IMR-90 (cell line): ENCODE measurements around the gene TMPRSS9. TPM values are rescaled to one million over a fixed set of nuclear protein-coding genes. Genes with fewer than 3 reads are reported as not detected.

Experiments
- ATAC-seq: fragments of 200-7000 bp; cut with Tn5 transposase; 2 replicates; pipeline ENCODE4 v1.9.1; 2020; ENCODE audit warnings: low read depth, mild to moderate bottlenecking, moderate library complexity
- BruUV-seq: library from RNA; stranded (reverse); fragments of 400-500 nt; replicated peaks from 2 replicates; lab custom pipeline; 2021; lab: Mats Ljungman, UMichigan
- CTCF ChIA-PET: fragments of 300-600 bp; formaldehyde crosslinking; extraction: SDS; loops from one replicate; lab custom pipeline; 2021; ENCODE audit warnings: antibody characterized with exemption; lab: Yijun Ruan, JAX
- POLR2A ChIA-PET: fragments of 300-600 bp; sonication (Branson Sonifier 250); formaldehyde crosslinking; loops from one replicate; lab custom pipeline; 2022; ENCODE audit warnings: antibody characterized with exemption; ENCODE audit not compliant: unreplicated experiment; lab: Charles Lee
- DNase-seq: peaks from one replicate; pipeline ENCODE4 v3.0.0; 2013
- H2AFZ ChIP-seq: replicated peaks from 2 replicates; pipeline ENCODE3; 2013; ENCODE audit warnings: low read length, mild to moderate bottlenecking; ENCODE audit not compliant: poor library complexity
- H2AK5ac ChIP-seq: 2 replicates; pipeline ENCODE4 v1.6.1; 2013; ENCODE audit warnings: low read depth, low read length, inconsistent platforms
- H2AK9ac ChIP-seq: replicated peaks from 2 replicates; pipeline ENCODE3; 2013; ENCODE audit warnings: mild to moderate bottlenecking, low read depth, low read length, moderate library complexity; ENCODE audit not compliant: poor library complexity
- H2BK120ac ChIP-seq: 2 replicates; pipeline ENCODE4 v1.6.1; 2013; ENCODE audit warnings: low read depth, low read length, inconsistent platforms
- H2BK15ac ChIP-seq: 3 replicates; pipeline ENCODE4 v1.6.1; 2013; ENCODE audit warnings: low read depth, low read length, inconsistent platforms
- H2BK20ac ChIP-seq: 2 replicates; pipeline ENCODE4 v1.6.1; 2013; ENCODE audit warnings: low read depth, mild to moderate bottlenecking, inconsistent platforms, low read length, moderate library complexity
- H2BK5ac ChIP-seq: 2 replicates; pipeline ENCODE4 v1.6.1; 2013; ENCODE audit warnings: mild to moderate bottlenecking, low read depth, low read length, inconsistent platforms; ENCODE audit not compliant: poor library complexity, severe bottlenecking
- H3K14ac ChIP-seq: replicated peaks from 2 replicates; pipeline ENCODE4 v1.6.1; 2013; ENCODE audit warnings: low read depth, low read length, inconsistent platforms
- H3K18ac ChIP-seq: 2 replicates; pipeline ENCODE4 v1.6.1; 2013; ENCODE audit warnings: low read depth, low read length, control low read depth
- H3K23ac ChIP-seq: 2 replicates; pipeline ENCODE4 v1.6.1; 2013; ENCODE audit warnings: low read depth, low read length, inconsistent platforms
- H3K27ac ChIP-seq: 2 replicates; pipeline ENCODE4 v1.5.1; 2013; ENCODE audit warnings: mild to moderate bottlenecking, control low read depth, low read length; ENCODE audit not compliant: insufficient read depth
- H3K27me3 ChIP-seq: 2 replicates; pipeline ENCODE4 v1.6.1; 2013; ENCODE audit warnings: low read length; ENCODE audit not compliant: control insufficient read depth, insufficient read depth
- H3K36me3 ChIP-seq: 2 replicates; pipeline ENCODE4 v1.6.1; 2013; ENCODE audit warnings: low read length, mixed read lengths; ENCODE audit not compliant: control insufficient read depth, insufficient read depth
- H3K4ac ChIP-seq: 2 replicates; pipeline ENCODE4 v1.6.1; 2013; ENCODE audit warnings: low read depth, low read length, inconsistent platforms
- H3K4me1 ChIP-seq: 2 replicates; pipeline ENCODE4 v1.6.1; 2013; ENCODE audit warnings: low read length, mixed read lengths; ENCODE audit not compliant: control insufficient read depth, insufficient read depth
- H3K4me2 ChIP-seq: 2 replicates; pipeline ENCODE4 v1.6.1; 2013; ENCODE audit warnings: low read depth, mild to moderate bottlenecking, control low read depth, low read length, moderate library complexity
- H3K4me3 ChIP-seq: 2 replicates; pipeline ENCODE4 v1.5.1; 2013; ENCODE audit warnings: low read depth, mild to moderate bottlenecking, control low read depth, low read length, moderate library complexity; ENCODE audit not compliant: insufficient read depth
- H3K56ac ChIP-seq: 2 replicates; pipeline ENCODE4 v1.6.1; 2013; ENCODE audit warnings: low read length, inconsistent platforms; ENCODE audit not compliant: insufficient read depth; ENCODE audit errors: extremely low read depth
- H3K79me1 ChIP-seq, 2 experiments: 2 replicates each; pipeline ENCODE4 v1.6.1; 2013; ENCODE audit warnings: low read length in 2 of 2, inconsistent platforms in 1 of 2, low read depth in 1 of 2
- H3K9ac ChIP-seq: 2 replicates; pipeline ENCODE4 v1.6.1; 2013; ENCODE audit warnings: low read depth, low read length, control low read depth
- H3K9me1 ChIP-seq: 2 replicates; pipeline ENCODE4 v1.6.1; 2013; ENCODE audit warnings: low read length, inconsistent platforms; ENCODE audit not compliant: insufficient read depth
- H3K9me3 ChIP-seq: 2 replicates; pipeline ENCODE4 v1.6.1; 2013; ENCODE audit warnings: low read length; ENCODE audit not compliant: control insufficient read depth, insufficient read depth
- H4K20me1 ChIP-seq: 2 replicates; pipeline ENCODE4 v1.6.1; 2013; ENCODE audit warnings: low read length, inconsistent platforms; ENCODE audit not compliant: insufficient read depth
- H4K5ac ChIP-seq: 2 replicates; pipeline ENCODE4 v1.6.1; 2013; ENCODE audit warnings: mild to moderate bottlenecking, low read depth, low read length, control low read depth
- H4K8ac ChIP-seq, 2 experiments: 2 replicates each; pipeline ENCODE4 v1.6.1; 2013; ENCODE audit warnings: low read depth in 2 of 2, low read length in 2 of 2, control low read depth in 1 of 2, inconsistent platforms in 1 of 2
- H4K91ac ChIP-seq: 2 replicates; pipeline ENCODE4 v1.6.1; 2013; ENCODE audit warnings: low read depth, low read length, inconsistent platforms; ENCODE audit not compliant: insufficient read depth
- BHLHE40 ChIP-seq: fragments of 150-350 bp; IDR thresholded peaks from 2 replicates; pipeline ENCODE4 v1.6.1; 2016; ENCODE audit warnings: mild to moderate bottlenecking, low read depth, low read length
- CEBPB ChIP-seq: IDR thresholded peaks from 2 replicates; pipeline ENCODE4 v1.6.1; 2012; ENCODE audit warnings: low read depth, low read length, improper control_type of control experiment
- ELK1 ChIP-seq: fragments of 150-350 bp; IDR thresholded peaks from 2 replicates; pipeline ENCODE4 v1.6.1; 2016; ENCODE audit warnings: low read depth, mild to moderate bottlenecking, low read length, moderate library complexity, borderline replicate concordance
- FOS ChIP-seq: fragments of 150-350 bp; IDR thresholded peaks from 2 replicates; pipeline ENCODE4 v1.6.1; 2016; ENCODE audit warnings: low read depth, low read length
- MAFK ChIP-seq: IDR thresholded peaks from 2 replicates; pipeline ENCODE4 v1.6.1; 2012; ENCODE audit warnings: low read depth, low read length, improper control_type of control experiment
- MAZ ChIP-seq: IDR thresholded peaks from 2 replicates; pipeline ENCODE4 v1.6.1; 2012; ENCODE audit warnings: low read depth, mild to moderate bottlenecking, low read length, improper control_type of control experiment, moderate library complexity, borderline replicate concordance
- MXI1 ChIP-seq: IDR thresholded peaks from 2 replicates; pipeline ENCODE4 v1.6.1; 2012; ENCODE audit warnings: low read depth, mild to moderate bottlenecking, low read length, moderate library complexity, borderline replicate concordance
- NFE2L2 ChIP-seq: fragments of 150-350 bp; IDR thresholded peaks from 2 replicates; pipeline ENCODE4 v1.6.1; 2016; ENCODE audit warnings: low read depth, mild to moderate bottlenecking, low read length
- POLR2A ChIP-seq: IDR thresholded peaks from 2 replicates; pipeline ENCODE4 v1.6.1; 2012; ENCODE audit warnings: mild to moderate bottlenecking, low read depth, low read length
- RAD21 ChIP-seq: IDR thresholded peaks from 2 replicates; pipeline ENCODE4 v1.6.1; 2012; ENCODE audit warnings: low read length, improper control_type of control experiment
- RCOR1 ChIP-seq: IDR thresholded peaks from 2 replicates; pipeline ENCODE4 v1.6.1; 2012; ENCODE audit warnings: mild to moderate bottlenecking, low read length, improper control_type of control experiment; ENCODE audit not compliant: insufficient replicate concordance
- RFX5 ChIP-seq: IDR thresholded peaks from 2 replicates; pipeline ENCODE4 v1.8.0; 2012; ENCODE audit warnings: low read depth, mild to moderate bottlenecking, low read length, moderate library complexity
- SMC3 ChIP-seq: fragments of 150-350 bp; IDR thresholded peaks from 2 replicates; pipeline ENCODE4 v1.6.1; 2016; ENCODE audit warnings: low read depth, mild to moderate bottlenecking, antibody characterized with exemption, low read length, moderate library complexity
- WGBS, 2 experiments: methylation state at CpG; one replicate each; pipeline versions ENCODE4 v1.1.5 to v1.1.7; 2013; ENCODE audit warnings: missing lambda C conversion rate in 2 of 2; ENCODE audit not compliant: insufficient read length in 1 of 2; ENCODE audit errors: extremely low coverage in 2 of 2; 5-methylcytosine and 5-hydroxymethylcytosine counted together
- dilution Hi-C: fragments of 300-500 bp; cut with HindIII; formaldehyde crosslinking; loops from one replicate; pipeline ENCODE4 v1.14.3; 2018; ENCODE audit warnings: low sequenced_read_pairs; ENCODE audit not compliant: unreplicated experiment
- in situ Hi-C: fragments of 300-500 bp; cut with MboI; formaldehyde crosslinking; loops from 3 replicates; pipeline ENCODE4 v1.14.3; 2019; ENCODE audit warnings: low sequenced_read_pairs, inconsistent platforms, mixed read lengths
- intact Hi-C: fragments of 100-400 bp; cut with micrococcal nuclease; formaldehyde crosslinking; loops from 2 replicates; pipeline ENCODE4 v1.10.0; 2022
- polyA plus RNA-seq, 3 experiments: library from polyadenylated mRNA; depleted of rRNA; stranded (reverse); fragments of >200 nt; gene quantifications; 2 replicates each; pipeline ENCODE4 v1.2.3, GENCODE V29; 2012; ENCODE audit warnings: low replicate concordance in 1 of 3
- total RNA-seq: library from RNA; depleted of rRNA; stranded (reverse); fragments of >200 nt; gene quantifications from 2 replicates; pipeline ENCODE4 v1.2.3, GENCODE V29; 2012
- TF ChIP-seq, protein P1 (sequence below): fragments of 150-350 bp; IDR thresholded peaks from 2 replicates; pipeline ENCODE4 v1.6.1; 2017; ENCODE audit warnings: mild to moderate bottlenecking, antibody characterized with exemption, low read length, low read depth

TMPRSS9 gene
- total and polyA plus RNA-seq, 2 of the 4 experiments (the other 2 are of a cell fraction): not detected

GRCh38 chr19:2325281-2326046, 34.6 kb upstream of the TMPRSS9 start:
- Histone ChIP-seq H2BK120ac (no peak overlapping the region), H3K9me3 (no peaks in the 10 kb centered on the region), H3K4me2 (no peak overlapping the region), H3K4me1 (peaks cover 4% of the 10 kb centered on the region), H3K36me3 (peaks cover 38% of the 10 kb centered on the region), H3K4me3 (no peak overlapping the region), H3K79me1 (peaks cover 20 to 58% of the 10 kb centered on the region in 2 experiments), H2BK15ac (no peak overlapping the region), H3K9ac (no peak overlapping the region), H3K4ac (no peak overlapping the region), H3K23ac (no peak overlapping the region), H2AK9ac (no peak overlapping the region), H3K27ac (no peak overlapping the region), H4K91ac (no peak overlapping the region), H3K27me3 (no peaks in the 10 kb centered on the region), H4K8ac (no peak overlapping the region), H3K14ac (no peak overlapping the region), H2BK20ac (no peak overlapping the region), H3K9me1 (no peaks in the 10 kb centered on the region), H2BK5ac (no peak overlapping the region), H3K56ac (no peak overlapping the region), H3K18ac (no peak overlapping the region), H4K20me1 (peaks cover 15% of the 10 kb centered on the region), H2AK5ac (no peak overlapping the region), H2AFZ (no peak overlapping the region), H4K5ac (no peak overlapping the region)
- intact Hi-C loops (loop anchor here (5.0 kb wide), 2 partner anchors 67 to 287 kb away; no protein-coding TSS in a partner anchor), in situ Hi-C loops (no loop called here), dilution Hi-C loops (no loop called here)
- DNase-seq (no peak), ATAC-seq (no peak)
- TF ChIP-seq CEBPB (no peak), POLR2A (no peak), BHLHE40 (no peak), FOS (no peak), ELK1 (no peak), RFX5 (no peak), MAFK (no peak), RCOR1 (no peak), MAZ (no peak), NFE2L2 (no peak), SMC3 (no peak), RAD21 (no peak), MXI1 (no peak)
- TF ChIP-seq, protein P1, sequence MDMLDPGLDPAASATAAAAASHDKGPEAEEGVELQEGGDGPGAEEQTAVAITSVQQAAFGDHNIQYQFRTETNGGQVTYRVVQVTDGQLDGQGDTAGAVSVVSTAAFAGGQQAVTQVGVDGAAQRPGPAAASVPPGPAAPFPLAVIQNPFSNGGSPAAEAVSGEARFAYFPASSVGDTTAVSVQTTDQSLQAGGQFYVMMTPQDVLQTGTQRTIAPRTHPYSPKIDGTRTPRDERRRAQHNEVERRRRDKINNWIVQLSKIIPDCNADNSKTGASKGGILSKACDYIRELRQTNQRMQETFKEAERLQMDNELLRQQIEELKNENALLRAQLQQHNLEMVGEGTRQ: no peak
- WGBS, 2 experiments: 68% methylated on average over 17 of the region's 29 CpGs; no CpG with 5 or more reads in 1 of the 2 experiments
- ChIA-PET CTCF (no interaction called here), POLR2A (interaction anchor here (0.6 kb wide), 1 partner anchor 453 kb away, joined by 3 read pairs; no protein-coding TSS in a partner anchor)
- no TSS peak for BruUV-seq
